HG03378 (cell line): ENCODE data around the gene MARCKSL1.
"Not testable (repeated sequence)": the region's sequence is repeated elsewhere in the genome, so short reads cannot be mapped to it uniquely, and the experiment has no call there.

Experiments used
- ATAC-seq: cut with Tn5 transposase; IDR thresholded peaks from one replicate; pipeline ENCODE4 v1.9.1; 2021; ENCODE audit warnings: mild to moderate bottlenecking, moderate library complexity; ENCODE audit not compliant: unreplicated experiment

Gene MARCKSL1

DNA sequence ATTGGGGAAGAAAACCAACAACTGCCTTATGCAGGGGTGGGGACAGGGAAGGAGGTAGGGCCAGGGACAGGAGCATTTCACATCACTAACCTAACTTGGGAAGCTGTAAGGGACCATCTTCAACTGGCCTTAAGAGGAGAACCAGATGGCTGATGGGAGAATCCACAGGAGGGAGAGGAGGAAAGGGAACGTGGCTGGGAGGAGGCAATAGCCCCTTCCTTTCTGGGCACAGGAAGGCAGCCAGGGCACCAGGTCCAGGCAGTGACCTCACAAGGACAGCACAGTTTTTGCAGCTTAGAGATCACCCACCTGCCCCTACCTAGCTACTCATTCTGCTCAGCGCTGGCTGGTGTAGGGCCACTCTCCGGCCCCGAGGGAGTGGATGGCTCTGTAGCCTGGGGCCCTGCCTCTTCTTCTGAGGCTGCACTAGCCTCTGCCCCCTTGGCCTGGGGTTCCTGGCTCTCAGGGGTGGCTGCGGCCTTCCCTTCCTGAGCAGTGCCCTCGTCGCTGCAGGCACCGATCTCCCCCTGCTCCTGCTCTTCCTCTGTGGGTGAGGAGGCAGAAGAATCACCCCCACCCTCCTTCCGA, 1.7 kb downstream of the MARCKSL1 start:
- no peak for ATAC-seq

DNA sequence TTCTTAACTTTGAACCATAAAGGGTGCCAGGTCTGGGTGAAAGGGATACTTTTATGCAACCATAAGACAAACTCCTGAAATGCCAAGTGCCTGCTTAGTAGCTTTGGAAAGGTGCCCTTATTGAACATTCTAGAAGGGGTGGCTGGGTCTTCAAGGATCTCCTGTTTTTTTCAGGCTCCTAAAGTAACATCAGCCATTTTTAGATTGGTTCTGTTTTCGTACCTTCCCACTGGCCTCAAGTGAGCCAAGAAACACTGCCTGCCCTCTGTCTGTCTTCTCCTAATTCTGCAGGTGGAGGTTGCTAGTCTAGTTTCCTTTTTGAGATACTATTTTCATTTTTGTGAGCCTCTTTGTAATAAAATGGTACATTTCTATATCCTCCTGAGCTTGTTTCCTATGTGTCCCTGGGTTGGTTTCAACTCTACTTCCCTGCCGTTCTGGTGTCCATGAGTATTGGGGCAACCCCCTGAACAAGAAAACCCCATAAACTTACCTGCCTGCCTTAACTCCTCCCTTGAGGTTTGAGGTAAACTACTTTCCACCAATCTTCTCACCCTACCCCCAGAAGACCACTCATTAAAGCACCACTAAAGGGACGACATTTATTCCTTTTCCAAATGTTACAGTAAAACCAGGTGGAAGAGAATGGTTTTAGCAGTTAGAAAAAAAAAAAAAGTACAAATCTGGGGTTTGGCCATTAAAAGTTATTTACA, 2.6 kb downstream of the MARCKSL1 start:
- no peak for ATAC-seq

DNA sequence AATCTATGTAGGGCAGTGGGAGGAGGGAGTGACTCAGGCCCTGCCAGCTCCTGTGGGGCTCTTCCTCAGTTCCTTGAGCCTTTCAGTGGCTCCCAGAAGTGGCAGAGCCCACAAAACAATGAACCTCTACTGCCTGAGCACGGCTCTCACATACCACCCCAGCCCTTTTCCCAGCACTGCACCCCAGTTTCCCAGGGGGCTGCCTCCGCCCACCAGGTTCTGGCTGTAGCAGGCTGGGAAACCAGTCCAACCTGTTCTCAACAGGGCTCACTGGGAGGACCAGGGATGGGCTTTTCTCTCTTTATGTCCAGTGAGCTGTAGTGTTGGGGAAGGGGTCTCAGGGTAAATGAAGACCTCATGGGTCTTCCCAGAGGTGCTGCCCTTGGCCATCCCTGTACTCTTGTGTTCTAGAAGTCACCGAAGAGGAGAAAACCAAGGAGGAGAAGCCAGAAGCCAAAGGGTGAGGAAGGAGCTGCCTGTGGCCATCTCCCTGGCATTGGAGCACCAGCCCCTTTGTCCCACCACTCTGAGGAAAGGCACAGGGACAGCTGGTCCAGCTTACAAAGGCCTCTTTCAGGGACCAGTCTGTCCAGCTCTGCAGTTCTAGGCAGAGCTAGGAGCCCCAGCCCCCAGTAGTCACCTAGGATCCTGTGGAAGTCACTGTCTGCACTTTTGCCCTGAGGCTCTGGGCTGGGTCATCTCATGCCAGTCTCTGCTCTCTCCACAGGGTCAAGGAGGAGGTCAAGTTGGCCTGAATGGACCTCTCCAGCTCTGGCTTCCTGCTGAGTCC, 3.5 kb downstream of the MARCKSL1 start:
- ATAC-seq, result no peak

DNA sequence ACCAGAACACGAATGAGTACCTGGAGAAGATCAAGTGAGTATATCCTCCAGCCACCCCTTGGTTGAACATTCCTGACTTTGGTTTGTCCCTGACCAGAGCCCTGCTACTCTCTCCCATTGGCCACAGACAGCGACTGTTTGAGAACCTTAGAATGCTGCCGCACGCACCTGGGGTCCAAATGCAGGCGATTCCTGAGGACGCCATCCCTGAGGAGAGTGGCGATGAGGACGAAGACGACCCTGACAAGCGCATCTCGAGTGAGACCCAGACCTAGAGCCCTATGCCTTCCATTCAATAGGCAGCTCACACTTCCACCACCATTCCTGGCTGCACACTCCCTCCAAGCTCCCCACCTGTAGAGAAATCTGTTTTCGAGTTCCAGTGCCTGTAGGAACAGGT, 4.5 kb downstream of the MARCKSL1 start:
- ATAC-seq, result no peak

DNA sequence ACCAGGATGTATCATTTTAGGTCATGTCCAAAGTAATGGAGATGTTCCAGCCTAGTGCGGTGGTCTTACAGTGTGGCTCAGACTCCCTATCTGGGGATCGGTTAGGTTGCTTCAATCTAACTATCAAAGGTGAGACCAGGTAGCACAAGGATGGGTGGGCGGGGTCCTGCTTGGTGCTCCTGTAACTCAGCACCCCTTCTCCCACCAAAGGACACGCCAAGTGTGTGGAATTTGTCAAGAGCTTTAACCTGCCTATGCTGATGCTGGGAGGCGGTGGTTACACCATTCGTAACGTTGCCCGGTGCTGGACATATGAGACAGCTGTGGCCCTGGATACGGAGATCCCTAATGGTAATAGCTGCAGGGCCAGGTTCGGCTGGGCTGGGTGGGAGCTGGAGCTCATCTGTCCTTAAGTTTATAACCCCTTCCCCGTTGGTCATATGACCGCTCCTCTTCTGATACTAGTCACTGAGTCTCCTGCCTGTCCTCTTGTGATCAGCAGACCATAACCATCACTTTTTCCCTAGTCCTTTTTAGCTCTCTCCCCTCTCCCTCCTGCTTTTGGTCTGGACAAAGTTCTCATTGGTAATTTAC, 5.4 kb downstream of the MARCKSL1 start:
- ATAC-seq, result no peak

DNA sequence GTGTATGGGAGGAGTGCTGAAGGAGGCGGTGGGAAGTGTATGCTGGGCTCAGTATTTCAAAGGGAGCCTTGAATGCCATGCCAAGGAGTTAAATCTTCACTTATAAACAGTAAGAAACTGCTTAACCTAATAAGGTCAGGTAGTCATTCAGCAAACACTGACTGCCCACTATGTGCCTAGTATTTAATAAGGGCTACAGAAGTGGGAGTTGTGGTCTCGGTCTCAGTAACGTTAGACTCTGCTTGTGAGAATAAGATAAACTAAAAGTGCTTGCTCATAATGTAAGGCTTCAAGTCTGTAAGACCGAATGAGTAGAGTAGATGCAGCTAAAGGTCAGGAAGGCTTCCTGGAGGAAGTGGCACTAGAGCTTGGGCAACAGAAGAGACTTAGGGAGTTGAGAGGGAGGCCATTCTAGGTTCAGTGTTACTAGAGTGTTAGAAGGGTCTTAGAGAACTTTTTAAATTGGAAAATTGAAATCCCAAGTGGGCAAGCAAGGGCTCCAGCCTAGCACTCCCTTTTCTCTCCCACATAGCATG, 6.0 kb downstream of the MARCKSL1 start:
- no peak for ATAC-seq

DNA sequence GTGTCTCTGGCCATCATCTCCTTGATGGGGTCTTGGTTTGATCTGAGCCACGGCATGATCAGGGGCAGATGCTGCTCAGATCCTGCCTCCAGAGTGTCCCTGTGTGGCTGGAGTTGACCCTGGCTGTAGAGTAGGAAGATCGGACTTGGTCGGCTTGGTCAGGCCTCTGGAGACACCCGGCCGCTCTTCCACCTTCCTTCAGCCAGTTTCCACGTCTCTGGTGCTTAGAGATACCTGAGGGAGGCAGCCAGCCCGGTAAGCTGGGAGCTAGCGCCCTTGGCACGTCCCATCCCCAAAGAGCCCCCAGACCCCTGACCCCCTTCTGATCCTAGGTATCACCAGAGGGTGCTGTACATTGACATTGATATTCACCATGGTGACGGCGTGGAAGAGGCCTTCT, 8.8 kb downstream of the MARCKSL1 start:
- no peak for ATAC-seq

DNA sequence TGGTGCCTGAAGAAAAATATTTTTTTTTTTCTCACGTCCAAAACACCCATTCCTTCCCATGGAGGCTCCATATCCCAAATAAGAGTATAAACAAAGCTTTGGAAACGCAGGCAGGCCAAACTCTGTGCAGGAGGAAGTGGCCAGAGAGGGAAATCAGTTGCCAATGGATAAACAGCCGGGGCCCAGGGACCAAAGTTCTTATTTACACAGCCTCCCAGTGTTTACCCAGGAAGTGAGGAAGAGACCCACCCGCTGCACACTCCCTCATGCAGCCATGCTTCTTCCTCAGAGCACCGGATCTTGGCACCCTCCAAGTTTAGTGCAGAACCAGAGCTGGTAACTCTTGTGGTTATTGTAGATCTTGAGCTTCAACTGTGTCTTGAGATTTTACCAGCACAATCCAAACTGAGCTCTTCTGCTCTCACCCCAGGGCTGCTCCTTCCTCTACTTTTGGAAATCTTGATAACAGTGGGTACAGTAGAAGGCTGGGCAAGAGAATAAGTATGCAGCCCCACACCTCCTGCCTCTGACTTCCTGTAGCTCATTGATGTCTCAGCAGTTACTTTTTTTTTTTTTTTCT, 14.2 kb downstream of the MARCKSL1 start:
- ATAC-seq, result no peak

DNA sequence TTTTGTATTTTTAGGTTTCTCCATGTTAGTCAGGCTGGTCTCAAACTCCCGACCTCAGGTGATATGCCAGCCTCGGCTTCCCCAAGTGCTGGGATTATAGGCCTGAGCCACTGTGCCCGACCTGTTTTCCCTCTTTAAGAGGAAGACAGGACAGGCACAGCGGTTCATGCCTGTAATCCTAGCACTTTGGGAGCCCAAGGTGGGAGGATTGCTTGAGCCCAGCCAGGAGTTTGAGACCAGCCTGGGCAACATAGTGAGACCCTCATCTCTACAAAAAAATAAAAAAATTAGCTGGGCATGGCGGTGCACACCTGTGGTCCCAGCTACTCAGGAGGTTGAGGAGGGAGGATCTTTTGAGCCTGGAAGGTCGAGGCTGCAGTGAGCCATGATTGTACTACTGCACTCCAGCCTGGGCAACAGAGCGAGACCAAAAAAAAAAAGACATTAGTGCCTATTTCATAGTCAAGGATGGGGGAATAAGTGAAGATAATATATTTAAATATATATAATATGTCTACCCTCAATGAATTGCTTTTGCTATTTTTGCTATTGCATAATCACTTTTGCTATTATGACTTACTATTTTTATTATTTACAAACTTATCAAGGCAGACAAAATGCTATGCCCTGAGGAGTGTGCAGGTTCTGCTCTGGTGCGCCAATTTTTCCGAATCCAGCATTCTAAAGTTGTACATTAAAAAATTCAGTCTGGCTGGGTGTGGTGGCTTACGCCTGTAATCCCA, 17.7 kb downstream of the MARCKSL1 start:
- ATAC-seq, result no peak

DNA sequence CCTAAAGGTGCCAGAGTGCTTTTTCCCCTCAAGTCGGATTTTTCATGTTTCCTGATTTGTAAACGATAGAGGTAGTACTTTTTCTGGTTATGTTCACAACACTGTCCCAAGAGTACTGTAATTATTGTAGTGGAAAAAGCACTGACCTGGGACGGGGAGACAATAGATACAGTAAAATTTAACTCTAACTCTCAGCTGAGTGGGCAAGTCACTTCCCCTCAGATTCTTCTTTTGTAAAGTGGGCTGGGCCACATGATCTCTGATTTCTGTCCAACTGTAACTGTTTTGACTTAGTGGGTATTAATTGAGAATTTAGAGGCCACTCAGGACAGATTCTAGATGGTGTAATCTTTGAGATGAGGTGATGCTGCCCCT, 19.1 kb downstream of the MARCKSL1 start:
- ATAC-seq, result no peak

DNA sequence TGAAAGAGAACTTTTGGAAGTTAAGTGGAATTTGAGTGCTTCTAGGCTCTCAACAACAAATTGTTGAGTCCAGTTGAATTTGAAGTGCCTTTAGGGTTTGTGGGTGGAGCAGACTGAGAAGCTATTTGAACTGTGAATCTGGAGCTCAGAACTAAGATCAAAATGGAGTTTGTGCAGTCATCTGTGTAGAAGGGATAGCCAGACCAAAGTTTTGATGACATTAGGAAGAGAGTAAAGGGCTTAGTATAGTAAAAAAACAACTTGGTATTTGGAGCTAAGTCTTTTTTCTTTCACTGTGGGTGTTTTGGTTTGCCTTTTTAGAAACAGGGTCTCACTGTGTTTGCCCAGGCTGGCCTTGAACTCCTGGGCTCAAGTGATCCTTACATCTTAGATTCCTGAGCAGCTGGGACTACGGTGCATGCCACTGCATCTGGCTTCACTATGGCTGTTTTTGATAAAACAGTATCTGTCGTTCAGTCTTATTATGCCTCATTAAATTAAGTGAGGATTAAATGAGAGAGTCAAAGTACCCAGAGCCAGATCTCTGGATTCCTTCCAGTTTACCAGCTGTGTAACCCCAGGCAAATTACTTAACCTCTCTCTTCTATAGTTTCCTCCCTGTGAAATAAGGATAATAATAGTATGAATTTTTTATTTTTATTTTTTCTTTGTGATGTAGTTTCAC, 24.2 kb downstream of the MARCKSL1 start:
- no peak for ATAC-seq

DNA sequence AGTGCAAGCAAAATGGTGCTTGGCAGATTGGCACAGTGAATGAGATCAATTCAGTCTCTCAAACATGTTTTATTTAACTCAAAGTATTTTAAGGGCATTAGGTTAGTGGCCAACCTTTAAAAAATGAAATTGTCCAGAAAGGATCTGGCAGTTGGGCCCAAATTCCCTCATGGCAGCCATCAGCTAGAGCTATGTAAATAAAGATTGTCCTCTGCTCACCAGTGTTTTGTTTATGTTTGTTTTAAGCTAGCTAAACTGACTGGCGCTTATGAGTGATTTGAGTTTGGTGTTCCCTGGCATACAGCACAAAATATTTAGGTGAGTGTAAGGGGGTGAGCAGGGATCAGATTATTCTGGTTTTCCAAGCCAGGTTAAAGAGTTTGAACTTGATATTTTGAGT, 26.1 kb downstream of the MARCKSL1 start:
- ATAC-seq, result no peak

DNA sequence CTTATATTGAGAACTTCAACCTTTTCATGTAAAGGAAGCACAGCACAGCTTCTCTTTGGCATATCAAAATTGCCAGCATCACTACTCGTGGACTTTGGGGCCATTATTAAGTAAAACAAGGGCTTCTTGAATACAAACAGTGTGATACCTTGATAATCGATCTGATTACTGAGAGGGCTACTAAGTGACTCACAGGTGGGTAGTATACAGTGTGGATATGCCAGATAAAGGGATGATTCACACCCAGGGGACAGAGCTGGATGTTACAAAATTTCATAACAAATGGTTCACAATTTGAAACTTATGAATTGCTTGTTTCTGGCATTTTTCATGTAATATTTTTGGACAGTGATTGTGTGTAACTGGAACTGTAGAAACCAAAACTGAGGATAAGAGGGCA, 28.7 kb downstream of the MARCKSL1 start:
- ATAC-seq, result no peak

DNA sequence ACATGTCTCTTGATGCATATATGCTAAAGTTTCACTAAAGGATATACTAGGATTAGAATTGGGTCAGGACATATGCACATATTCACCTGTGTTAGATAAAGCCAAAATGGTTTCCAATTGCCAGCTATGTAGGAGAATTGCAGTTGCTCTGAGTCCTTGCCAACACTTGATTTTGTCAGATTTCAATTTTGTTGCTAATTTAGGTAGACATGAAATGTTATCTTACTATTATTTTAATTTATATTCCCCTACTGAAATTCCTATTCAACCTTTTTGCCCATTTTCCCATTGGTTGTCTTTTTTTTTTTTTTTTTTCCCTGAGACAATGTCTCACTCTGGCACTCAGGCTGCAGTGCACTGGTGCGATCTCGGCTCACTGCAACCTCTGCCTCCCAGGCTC, 30.7 kb downstream of the MARCKSL1 start:
- ATAC-seq, result no peak

DNA sequence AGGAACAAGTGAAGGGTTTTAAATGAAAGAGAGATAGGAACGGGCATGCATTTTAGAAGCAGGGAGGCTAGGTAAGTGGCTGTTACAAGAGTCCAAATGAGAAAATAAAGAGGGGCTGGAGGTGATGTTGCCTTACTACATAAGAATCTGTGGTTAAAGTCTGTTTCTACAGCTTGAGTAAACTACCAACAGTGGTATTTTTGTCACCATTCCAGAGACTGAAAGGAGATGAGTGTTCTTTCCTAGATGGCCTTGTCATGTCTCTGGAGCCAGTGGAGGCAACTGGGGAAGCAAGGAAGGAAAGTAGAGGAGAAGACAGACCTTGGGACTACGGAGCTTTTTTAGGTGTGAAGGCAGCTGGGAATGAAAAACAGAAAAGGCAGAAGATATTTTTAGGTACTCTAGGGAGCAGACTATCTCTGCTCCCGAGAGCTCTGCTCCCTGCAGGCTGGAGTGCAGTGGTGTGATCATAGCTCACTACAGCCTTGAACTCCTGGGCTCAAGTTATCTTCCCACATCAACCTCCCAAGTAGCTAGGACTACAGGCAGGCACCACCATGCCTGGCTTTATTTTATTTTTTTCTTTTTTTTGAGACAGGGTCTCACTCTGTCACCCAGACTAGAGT, 31.9 kb downstream of the MARCKSL1 start:
- no peak for ATAC-seq

DNA sequence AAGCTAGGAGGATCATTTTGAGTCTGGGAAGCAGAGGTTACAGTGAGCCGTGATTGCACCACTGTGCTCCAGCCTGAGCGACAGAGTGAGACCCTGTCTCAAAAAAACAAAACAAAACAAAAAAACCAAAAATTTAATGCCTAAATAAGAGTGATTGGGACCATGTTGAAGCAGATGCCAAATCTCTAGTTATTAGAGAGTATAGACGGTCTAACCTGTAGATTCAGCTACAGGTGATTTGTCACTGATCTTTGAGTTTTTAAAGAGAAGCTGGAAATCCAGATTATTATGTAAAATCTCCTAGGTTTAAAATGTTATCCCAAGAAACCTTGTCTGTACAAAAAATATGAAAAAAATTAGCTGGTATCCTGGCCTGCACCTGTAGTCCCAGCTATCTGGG, 32.7 kb downstream of the MARCKSL1 start:
- ATAC-seq, result no peak

DNA sequence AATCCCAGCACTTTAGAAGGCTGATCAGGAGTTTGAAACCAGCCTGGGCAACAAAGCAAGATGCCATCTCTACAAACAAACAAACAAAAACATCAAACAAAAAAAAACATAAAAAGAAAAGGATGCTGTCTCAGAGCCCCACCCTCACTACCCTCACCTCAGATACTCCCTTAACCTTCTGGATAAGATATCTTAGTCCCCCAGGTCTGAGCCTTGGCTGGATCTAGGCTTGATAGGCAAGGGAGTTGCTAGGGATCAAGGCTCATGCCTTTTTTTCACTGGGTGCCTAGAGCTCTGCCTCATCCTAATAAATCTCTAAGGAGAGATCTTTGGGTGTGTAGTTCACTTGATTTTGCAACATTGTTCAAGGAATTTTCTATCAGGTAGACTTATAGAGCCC, 36.7 kb downstream of the MARCKSL1 start:
- ATAC-seq, result no peak

DNA sequence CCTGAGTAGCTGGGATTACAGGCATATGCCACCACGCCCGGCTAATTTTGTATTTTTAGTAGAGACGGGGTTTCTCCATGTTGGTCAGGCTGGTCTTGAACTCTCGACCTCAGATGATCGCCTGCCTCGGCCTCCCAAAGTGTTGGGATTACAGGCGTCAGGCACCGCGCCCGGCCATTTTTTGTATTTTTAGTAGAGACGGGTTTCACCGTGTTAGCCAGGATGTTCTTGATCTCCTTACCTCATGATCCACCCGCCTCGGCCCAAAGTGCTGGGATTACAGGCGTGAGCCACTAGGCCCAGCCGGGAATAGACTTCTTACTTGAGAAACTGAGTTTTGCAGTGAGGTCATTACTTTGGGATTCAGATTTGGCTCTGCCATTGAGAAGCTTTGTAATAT, 37.8 kb downstream of the MARCKSL1 start:
- ATAC-seq, result not testable (repeated sequence)

DNA sequence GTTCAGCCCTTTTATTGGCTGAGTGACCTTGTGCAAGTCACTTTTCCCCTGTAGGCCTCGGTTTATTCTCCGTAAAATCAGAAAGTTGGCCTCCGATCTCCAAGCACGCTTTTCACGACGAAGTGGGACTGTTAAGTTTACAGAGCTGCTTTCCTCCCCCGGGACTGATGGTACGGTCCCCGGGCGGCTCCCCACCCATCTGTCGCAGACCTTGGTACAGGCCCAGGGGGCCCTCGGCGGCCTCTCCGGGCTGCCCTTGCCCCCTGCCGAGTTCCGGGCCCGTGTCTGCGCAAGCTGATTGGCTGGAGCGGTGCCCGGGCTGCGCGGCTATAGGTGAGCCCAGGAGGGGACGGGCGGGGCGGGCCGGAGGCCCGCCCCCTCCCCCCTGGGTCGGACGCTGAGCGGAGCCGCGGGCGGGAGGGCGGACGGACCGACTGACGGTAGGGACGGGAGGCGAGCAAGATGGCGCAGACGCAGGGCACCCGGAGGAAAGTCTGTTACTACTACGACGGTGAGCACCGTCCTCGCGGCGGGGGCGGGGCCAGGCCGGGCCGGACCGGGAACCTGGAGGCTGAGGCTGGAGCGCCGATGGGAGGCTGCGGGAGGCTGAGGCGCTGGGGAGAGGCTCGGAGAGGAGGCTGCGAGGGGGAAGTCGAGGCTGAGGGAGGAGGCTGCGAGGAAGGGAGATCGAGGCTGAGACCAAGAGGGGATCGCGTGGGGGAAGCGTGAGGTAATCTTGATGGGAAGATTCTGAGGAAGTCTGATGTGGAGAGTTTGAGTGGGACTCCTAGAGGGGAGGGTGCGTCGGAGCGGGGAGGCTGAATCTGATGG, 44.1 kb downstream of the MARCKSL1 start, which contains the start of gene HDAC1:
HDAC1 (plus strand) TSS at position 376 of the 831 bp plus-strand sequence; CDS start at position 463, 87 bp downstream.
- ATAC-seq, result peak; percentile 62
